Brain microvascular endothelial cell (primary cell): Measurements from ENCODE around the gene USP11.

ENCODE experiments used
- DNase-seq: peaks from one replicate; pipeline ENCODE4 v3.0.0-alpha.2; 2020
- H3K27ac ChIP-seq: fragments of 250-450 bp; sonication (Bioruptor Pico); 2 replicates; pipeline ENCODE4 v1.5.1; 2020; ENCODE audit warnings: mild to moderate bottlenecking, moderate library complexity
- H3K27me3 ChIP-seq: fragments of 250-450 bp; sonication (Bioruptor Pico); replicated peaks from 2 replicates; pipeline ENCODE4 v1.5.1; 2020; ENCODE audit warnings: mild to moderate bottlenecking
- H3K36me3 ChIP-seq: fragments of 250-450 bp; sonication (Bioruptor Pico); replicated peaks from 2 replicates; pipeline ENCODE4 v1.5.1; 2020; ENCODE audit warnings: mild to moderate bottlenecking
- H3K4me3 ChIP-seq: 2 replicates; pipeline ENCODE4 v1.5.1; 2011; ENCODE audit warnings: low read depth, mild to moderate bottlenecking, control low read depth, low read length, moderate library complexity
- in situ Hi-C: cut with HindIII; loops from 2 replicates; pipeline ENCODE4 v1.10.0; 2017; ENCODE audit warnings: low sequenced_read_pairs, low pct_ligation_motif_present
- TF ChIP-seq, protein P1 (sequence below): IDR thresholded peaks from 2 replicates; pipeline ENCODE4 v1.5.1; 2011; ENCODE audit warnings: low read depth, mild to moderate bottlenecking, moderate library complexity, low read length, control low read depth, inconsistent platforms; ENCODE audit errors: missing control alignments

Gene USP11

DNA sequence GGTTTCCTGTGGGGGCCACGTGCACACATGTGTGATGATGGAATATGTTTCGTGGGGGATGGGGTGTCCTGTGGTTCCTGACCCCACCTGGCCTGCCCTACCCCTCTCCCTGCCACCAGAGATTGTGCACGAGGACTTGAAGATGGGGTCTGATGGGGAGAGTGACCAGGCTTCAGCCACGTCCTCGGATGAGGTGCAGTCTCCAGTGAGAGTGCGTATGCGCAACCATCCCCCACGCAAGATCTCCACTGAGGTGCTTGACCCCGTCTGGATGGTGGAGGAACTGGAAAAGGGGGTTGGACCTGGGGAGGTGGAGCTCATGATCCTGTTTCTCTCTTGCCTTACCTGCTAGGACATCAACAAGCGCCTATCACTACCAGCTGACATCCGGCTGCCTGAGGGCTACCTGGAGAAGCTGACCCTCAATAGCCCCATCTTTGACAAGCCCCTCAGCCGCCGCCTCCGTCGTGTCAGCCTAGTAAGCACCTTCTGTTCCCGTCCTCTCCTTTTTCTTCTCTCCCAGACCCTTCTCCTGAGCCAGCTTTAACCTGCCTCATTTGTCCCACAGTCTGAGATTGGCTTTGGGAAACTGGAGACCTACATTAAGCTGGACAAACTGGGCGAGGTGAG lies 8.4 kb upstream of the USP11 start:
- TF ChIP-seq, protein P1, sequence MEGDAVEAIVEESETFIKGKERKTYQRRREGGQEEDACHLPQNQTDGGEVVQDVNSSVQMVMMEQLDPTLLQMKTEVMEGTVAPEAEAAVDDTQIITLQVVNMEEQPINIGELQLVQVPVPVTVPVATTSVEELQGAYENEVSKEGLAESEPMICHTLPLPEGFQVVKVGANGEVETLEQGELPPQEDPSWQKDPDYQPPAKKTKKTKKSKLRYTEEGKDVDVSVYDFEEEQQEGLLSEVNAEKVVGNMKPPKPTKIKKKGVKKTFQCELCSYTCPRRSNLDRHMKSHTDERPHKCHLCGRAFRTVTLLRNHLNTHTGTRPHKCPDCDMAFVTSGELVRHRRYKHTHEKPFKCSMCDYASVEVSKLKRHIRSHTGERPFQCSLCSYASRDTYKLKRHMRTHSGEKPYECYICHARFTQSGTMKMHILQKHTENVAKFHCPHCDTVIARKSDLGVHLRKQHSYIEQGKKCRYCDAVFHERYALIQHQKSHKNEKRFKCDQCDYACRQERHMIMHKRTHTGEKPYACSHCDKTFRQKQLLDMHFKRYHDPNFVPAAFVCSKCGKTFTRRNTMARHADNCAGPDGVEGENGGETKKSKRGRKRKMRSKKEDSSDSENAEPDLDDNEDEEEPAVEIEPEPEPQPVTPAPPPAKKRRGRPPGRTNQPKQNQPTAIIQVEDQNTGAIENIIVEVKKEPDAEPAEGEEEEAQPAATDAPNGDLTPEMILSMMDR, result no peak
- in situ Hi-C loops, result no loop called here

DNA sequence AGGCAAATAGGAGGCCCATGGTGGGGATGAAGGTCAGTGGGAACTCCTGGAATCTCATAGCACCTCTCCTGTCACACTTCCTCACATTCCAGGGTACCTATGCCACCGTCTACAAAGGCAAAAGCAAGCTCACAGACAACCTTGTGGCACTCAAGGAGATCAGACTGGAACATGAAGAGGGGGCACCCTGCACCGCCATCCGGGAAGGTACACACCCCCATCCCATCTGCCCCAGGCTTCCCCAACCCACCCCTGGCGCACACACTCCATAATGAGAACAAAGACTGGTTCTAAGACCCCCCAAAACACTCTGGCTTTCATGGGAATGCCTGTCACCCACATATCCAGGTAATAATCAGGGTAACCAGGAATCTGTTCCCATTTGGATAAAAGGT lies 7.9 kb upstream of the USP11 start:
- no peak overlapping the region for H3K27ac ChIP-seq
- DNase-seq, result no peak
- TF ChIP-seq, protein P1, result no peak
- no peaks in the 10 kb centered on the region for H3K27me3 ChIP-seq
- in situ Hi-C loops, result no loop called here
- H3K36me3 ChIP-seq, result peaks cover 60% of the 10 kb centered on the region
- H3K4me3 ChIP-seq, result no peak overlapping the region

More for the DNA sequence above, 8.4 kb upstream of the USP11 start:
- Histone ChIP-seq H3K4me3 (no peak overlapping the region), H3K27ac (no peak overlapping the region), H3K36me3 (peaks cover 59% of the 10 kb centered on the region), H3K27me3 (no peaks in the 10 kb centered on the region)
- no peak for DNase-seq

- in situ Hi-C loops, result no loop called here
- H3K36me3 ChIP-seq, result peaks cover 60% of the 10 kb centered on the region
Measured at GRCh38 chrX:47226071-47226470, 6.7 kb upstream of the USP11 start.

DNA sequence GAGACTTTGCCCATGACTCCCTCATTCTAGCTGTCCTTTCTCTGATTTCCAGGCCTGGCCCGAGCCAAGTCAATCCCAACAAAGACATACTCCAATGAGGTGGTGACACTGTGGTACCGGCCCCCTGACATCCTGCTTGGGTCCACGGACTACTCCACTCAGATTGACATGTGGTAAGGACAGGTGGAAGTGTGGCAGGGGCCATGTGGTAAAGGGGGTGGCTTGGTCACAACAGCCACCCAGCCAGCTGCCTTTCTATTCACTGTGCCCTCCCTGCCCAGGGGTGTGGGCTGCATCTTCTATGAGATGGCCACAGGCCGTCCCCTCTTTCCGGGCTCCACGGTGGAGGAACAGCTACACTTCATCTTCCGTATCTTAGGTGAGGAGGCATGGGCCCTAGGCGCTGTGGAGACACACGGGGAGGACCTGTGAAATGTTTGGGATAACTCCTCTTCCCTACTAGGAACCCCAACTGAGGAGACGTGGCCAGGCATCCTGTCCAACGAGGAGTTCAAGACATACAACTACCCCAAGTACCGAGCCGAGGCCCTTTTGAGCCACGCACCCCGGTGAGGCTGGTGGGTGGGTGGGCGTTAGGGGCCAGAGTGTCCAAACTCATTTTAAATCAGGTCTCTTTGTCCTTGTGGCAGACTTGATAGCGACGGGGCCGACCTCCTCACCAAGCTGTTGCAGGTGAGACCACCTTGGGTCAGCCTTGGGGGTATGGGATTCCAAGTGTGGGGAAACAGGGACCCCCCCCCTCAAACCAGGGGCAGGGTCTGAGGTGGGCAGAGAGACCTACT lies 6.1 kb upstream of the USP11 start:
- Histone ChIP-seq H3K27ac (no peak overlapping the region), H3K36me3 (peaks cover 60% of the 10 kb centered on the region)
- in situ Hi-C loops, result no loop called here

More at GRCh38 chrX:47226071-47226470, 6.7 kb upstream of the USP11 start:
- H3K4me3 ChIP-seq, result no peak overlapping the region
- H3K27me3 ChIP-seq, result no peaks in the 10 kb centered on the region
- no peak for DNase-seq
- TF ChIP-seq, protein P1, result no peak
- no peak overlapping the region for H3K27ac ChIP-seq

DNA sequence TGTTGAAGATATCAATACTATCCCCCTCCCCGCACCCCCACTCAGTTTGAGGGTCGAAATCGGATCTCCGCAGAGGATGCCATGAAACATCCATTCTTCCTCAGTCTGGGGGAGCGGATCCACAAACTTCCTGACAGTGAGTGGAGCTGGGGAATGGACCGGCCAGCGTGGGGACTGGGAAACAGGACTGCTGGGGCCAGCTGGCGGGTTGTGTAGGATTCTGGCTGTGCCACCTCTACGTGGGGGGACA lies 5.5 kb upstream of the USP11 start:
- DNase-seq, result no peak
- Histone ChIP-seq H3K27me3 (no peaks in the 10 kb centered on the region), H3K4me3 (no peak overlapping the region), H3K36me3 (peaks cover 60% of the 10 kb centered on the region), H3K27ac (no peak overlapping the region)
- TF ChIP-seq, protein P1, result no peak
- in situ Hi-C loops, result no loop called here

More for the DNA sequence above, 6.1 kb upstream of the USP11 start:
- TF ChIP-seq, protein P1, result no peak
- H3K4me3 ChIP-seq, result no peak overlapping the region
- no peak for DNase-seq
- H3K27me3 ChIP-seq, result no peaks in the 10 kb centered on the region
